Measurements from ENCODE around the gene OR4Q2.
"Not testable (repeated sequence)": the region's sequence is repeated elsewhere in the genome, so short reads cannot be mapped to it uniquely, and the experiment has no call there.

OR4Q2 gene

GRCh38 chr14:20001863-20002262 lies at the start of gene OR4Q2:
OR4Q2 (plus strand) TSS chr14:20002163.
- no peak for DNase-seq (ENCODE audit: low read depth)
- no peak for TF ChIP-seq CTCF (conservative IDR thresholded peaks at IDR 0.05; ENCODE audit: low read length)
- no peak within 1 kb of the TSS for H3K4me3 ChIP-seq (ENCODE audit: low read length)

DNA sequence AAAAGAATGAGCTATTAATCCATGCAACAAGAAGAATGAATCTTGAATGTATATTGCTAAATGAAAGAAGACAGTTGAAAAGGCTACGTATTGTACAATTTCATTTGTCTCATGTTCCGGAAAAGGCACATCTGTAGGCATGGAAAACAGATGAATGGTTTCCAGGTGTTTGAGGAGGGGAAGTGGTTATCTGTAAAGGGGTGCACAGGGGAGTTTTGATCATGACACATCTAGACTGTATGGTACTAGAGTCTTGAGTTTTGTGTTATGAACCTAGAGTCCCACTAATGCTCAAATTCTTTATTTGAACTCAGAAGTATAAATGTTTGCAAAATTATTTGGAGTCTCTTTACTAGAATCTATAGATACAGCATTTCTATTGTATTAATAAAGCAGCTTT lies 32.2 kb upstream of the OR4Q2 start:
- H3K4me3 ChIP-seq (ENCODE audit: low read length); DNase-seq (ENCODE audit: low read depth): not testable (repeated sequence)

GRCh38 chr14:19974844-19975243 lies 27.1 kb upstream of the OR4Q2 start:
- no peak overlapping the region for H3K4me3 ChIP-seq (ENCODE audit: low read length)
- no peak for TF ChIP-seq CTCF (conservative IDR thresholded peaks at IDR 0.05; ENCODE audit: low read length)
- DNase-seq (ENCODE audit: low read depth) = no peak

DNA sequence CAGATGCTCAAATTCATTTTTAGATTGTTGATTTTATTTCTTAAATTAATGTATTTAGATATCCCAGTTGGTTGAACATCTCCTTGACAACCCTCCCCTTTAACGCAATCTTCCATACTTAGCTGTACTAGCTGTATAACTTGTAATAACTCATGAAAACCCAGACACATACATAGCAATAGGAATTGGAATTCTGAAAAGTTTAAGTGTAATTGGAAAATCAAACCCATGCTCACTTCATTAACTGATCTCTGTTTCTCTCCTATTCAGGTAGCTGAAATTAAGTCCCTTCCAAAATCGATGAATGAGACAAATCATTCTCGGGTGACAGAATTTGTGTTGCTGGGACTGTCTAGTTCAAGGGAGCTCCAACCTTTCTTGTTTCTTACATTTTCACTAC lies 26.7 kb upstream of the OR4Q2 start, which contains the start of gene OR4K15:
OR4K15 (plus strand) TSS at position 301 of the 400 bp plus-strand sequence; CDS start at position 301, 0 bp downstream.
- no peak for TF ChIP-seq CTCF (conservative IDR thresholded peaks at IDR 0.05; ENCODE audit: low read length)
- DNase-seq (ENCODE audit: low read depth) = no peak
- H3K4me3 ChIP-seq (ENCODE audit: low read length) = no peak within 1 kb of the TSS

DNA sequence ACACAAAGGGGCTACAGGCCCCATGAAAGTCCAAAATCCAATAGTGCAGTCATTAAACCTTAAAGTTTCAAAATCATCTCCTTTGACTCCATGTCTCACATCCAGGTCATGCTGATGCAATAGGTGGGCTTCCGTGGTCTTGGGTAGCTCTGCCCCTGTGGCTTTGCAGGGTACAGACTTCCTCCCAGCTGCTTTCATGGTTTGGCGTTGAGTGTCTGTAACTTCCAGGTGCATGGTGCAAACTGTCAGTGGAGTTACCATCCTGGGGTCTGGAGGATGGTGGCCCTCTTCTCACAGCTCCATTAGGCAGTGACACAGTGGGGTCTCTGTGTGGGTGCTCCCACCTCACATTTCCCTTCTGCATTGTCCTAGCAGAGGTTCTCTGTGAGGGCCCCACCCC lies 8.5 kb upstream of the OR4Q2 start:
- no peak overlapping the region for H3K4me3 ChIP-seq (ENCODE audit: low read length)
- no peak for DNase-seq (ENCODE audit: low read depth)
- no peak for TF ChIP-seq CTCF (conservative IDR thresholded peaks at IDR 0.05; ENCODE audit: low read length)

DNA sequence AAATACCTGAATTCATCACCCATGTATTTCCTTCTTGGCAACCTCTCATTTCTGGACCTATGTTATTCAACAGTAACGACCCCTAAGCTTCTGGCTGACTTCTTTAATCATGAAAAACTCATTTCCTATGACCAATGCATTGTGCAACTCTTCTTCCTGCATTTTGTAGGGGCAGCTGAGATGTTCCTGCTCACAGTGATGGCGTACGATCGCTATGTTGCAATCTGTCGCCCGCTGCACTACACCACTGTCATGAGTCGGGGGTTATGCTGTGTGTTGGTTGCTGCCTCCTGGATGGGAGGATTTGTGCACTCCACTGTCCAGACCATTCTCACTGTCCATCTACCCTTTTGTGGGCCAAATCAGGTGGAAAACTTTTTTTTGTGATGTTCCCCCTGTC lies 356 bp downstream of the OR4Q2 start:
- no peak overlapping the region for H3K4me3 ChIP-seq (ENCODE audit: low read length)
- no peak for TF ChIP-seq CTCF (conservative IDR thresholded peaks at IDR 0.05; ENCODE audit: low read length)
- DNase-seq (ENCODE audit: low read depth) = no peak

DNA sequence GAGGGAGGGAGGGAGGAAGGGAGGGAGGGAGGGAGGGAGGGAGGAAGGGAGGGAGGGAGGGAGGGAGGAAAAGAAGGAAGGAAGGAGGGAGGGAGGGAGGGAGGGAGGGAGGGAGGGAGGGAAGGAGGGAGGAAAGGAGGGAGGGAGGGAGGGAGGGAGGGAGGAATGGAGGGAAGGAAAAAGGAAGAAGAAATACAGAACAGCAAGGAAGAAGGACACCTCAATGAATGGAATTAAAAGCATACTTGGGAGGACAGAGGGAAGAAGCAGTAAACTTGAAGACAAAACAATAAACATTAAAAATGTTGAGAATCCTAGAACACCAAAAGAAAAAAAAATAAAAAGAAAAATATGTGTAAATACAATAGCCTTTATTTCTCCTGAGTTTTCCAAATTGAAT lies 6.2 kb downstream of the OR4Q2 start:
- no peak for DNase-seq (ENCODE audit: low read depth)
- no peak overlapping the region for H3K4me3 ChIP-seq (ENCODE audit: low read length)
- TF ChIP-seq CTCF (conservative IDR thresholded peaks at IDR 0.05; ENCODE audit: low read length) = no peak

DNA sequence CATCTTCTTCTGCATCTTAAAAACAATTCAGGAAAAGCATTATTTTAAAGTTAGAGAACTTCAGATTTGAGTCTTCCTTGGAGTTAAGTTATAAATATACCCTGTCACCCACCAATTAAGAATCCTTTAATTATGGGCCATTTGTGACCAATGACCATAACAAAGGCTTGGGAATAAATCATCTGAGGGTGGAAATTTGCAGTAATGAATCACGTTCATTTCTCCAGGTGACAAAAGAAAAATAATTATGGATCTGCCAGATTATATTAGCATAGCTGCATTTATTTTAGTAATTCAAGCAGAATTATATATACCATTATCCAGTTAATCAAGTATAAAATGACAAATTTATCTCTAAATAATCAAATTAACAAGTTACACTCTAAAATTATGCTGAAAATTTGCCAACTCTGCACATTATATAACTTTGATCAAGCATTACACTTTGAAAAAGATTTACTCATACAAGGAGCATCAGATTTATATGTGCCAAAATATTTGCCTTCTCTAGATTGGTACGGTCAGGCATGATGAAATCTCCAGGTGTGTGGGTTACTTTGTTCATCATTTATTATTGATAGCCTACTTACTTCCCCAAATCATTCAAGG lies 17.4 kb downstream of the OR4Q2 start, which contains the start of gene OR4K14:
OR4K14 (minus strand) TSS at position 51 of the 609 bp plus-strand sequence. CDS start 4,114 bp downstream, outside the sequence.
- DNase-seq (ENCODE audit: low read depth) = no peak
- TF ChIP-seq CTCF (conservative IDR thresholded peaks at IDR 0.05; ENCODE audit: low read length) = no peak
- H3K4me3 ChIP-seq (ENCODE audit: low read length) = no peak within 1 kb of the TSS

Measured in AG10803 (cell line).